Activated T-cell treated with anti-CD3 and anti-CD28 coated beads for 48 hours (primary cell): ENCODE results near the gene MOB3B.

Source experiments
- DNase-seq: peaks from one replicate; pipeline ENCODE4 v3.0.0-alpha.2; 2020; ENCODE audit warnings: low read depth

MOB3B gene

GRCh38 chr9:27337236-27337635, 192.4 kb downstream of the MOB3B start:
- DNase-seq: no peak

GRCh38 chr9:27336829-27337228, 192.8 kb downstream of the MOB3B start:
- no peak for DNase-seq

- no peak for DNase-seq
Observed at GRCh38 chr9:27336126-27336525, 193.5 kb downstream of the MOB3B start.

GRCh38 chr9:27335075-27335474, 194.5 kb downstream of the MOB3B start:
- DNase-seq: no peak

- peak; percentile 15 for DNase-seq
Observed at GRCh38 chr9:27333241-27334052, 196.2 kb downstream of the MOB3B start.

- DNase-seq: no peak
Observed at GRCh38 chr9:27331393-27331792, 198.2 kb downstream of the MOB3B start.

GRCh38 chr9:27329291-27329690, 200.3 kb downstream of the MOB3B start:
- no peak for DNase-seq

- DNase-seq: no peak
Observed at GRCh38 chr9:27328483-27328882, 201.1 kb downstream of the MOB3B start.

- no peak for DNase-seq
Observed at GRCh38 chr9:27311184-27311583, 218.4 kb downstream of the MOB3B start.

GRCh38 chr9:27310582-27310981, 219.0 kb downstream of the MOB3B start:
- no peak for DNase-seq

- DNase-seq: no peak
Observed at GRCh38 chr9:27308691-27309390, 220.8 kb downstream of the MOB3B start.

- DNase-seq: no peak
Observed at GRCh38 chr9:27304521-27304920, 225.1 kb downstream of the MOB3B start.

- no peak for DNase-seq
Observed at GRCh38 chr9:27303219-27303618, 226.4 kb downstream of the MOB3B start.

- no peak for DNase-seq
Observed at GRCh38 chr9:27297050-27297449, 232.6 kb downstream of the MOB3B start, which contains the start of gene EQTN. EQTN (minus strand) TSS chr9:27297150; CDS start chr9:27297055, 95 bp downstream.

GRCh38 chr9:27293996-27294395, 235.6 kb downstream of the MOB3B start:
- DNase-seq: no peak

- no peak for DNase-seq
Observed at GRCh38 chr9:27292659-27293405, 236.8 kb downstream of the MOB3B start.

GRCh38 chr9:27291292-27291691, 238.3 kb downstream of the MOB3B start:
- DNase-seq: no peak

- DNase-seq: no peak
Observed at GRCh38 chr9:27282269-27282668, 247.3 kb downstream of the MOB3B start.

- no peak for DNase-seq
Observed at GRCh38 chr9:27280860-27281259, 248.8 kb downstream of the MOB3B start.

- DNase-seq: no peak
Observed at GRCh38 chr9:27280249-27280648, 249.4 kb downstream of the MOB3B start.

GRCh38 chr9:27279611-27280010, 250.0 kb downstream of the MOB3B start:
- DNase-seq: no peak

- no peak for DNase-seq
Observed at GRCh38 chr9:27278374-27278773, 251.2 kb downstream of the MOB3B start.
